ENCODE data around the gene OR4D9.

The OR4D9 gene

GRCh38 chr11:59550842-59551658 is 39.7 kb downstream of the OR4D9 start:
- DNase-seq, result peak; percentile 81

- no peak for DNase-seq
Observed at GRCh38 chr11:59551659-59552521, 40.6 kb downstream of the OR4D9 start.

- no peak for DNase-seq
Observed at GRCh38 chr11:59552844-59553243, 41.5 kb downstream of the OR4D9 start.

- no peak for DNase-seq
Observed at GRCh38 chr11:59553323-59553722, 42.0 kb downstream of the OR4D9 start.

- DNase-seq, result no peak
Observed at GRCh38 chr11:59555601-59556114, 44.3 kb downstream of the OR4D9 start.

GRCh38 chr11:59556115-59556916 is 45.0 kb downstream of the OR4D9 start:
- peak; percentile 42 for DNase-seq

GRCh38 chr11:59556917-59557348 is 45.6 kb downstream of the OR4D9 start:
- DNase-seq, result no peak

GRCh38 chr11:59558270-59558643 is 46.9 kb downstream of the OR4D9 start:
- no peak for DNase-seq

- no peak for DNase-seq
Observed at GRCh38 chr11:59559886-59560285, 48.5 kb downstream of the OR4D9 start.

- DNase-seq, result peak; percentile 68
Observed at GRCh38 chr11:59560290-59560701, 49.0 kb downstream of the OR4D9 start.

GRCh38 chr11:59560702-59561473 is 49.5 kb downstream of the OR4D9 start:
- peak; percentile 81 for DNase-seq

GRCh38 chr11:59562292-59562691 is 51.0 kb downstream of the OR4D9 start:
- DNase-seq, result no peak

Data from CD4-positive, alpha-beta T cell treated with Interleukin-4 for 4 hours (primary cell).